Mononuclear cell (primary cell): ENCODE data around the gene NTM. TPM values are rescaled to one million over a fixed set of nuclear protein-coding genes. Genes with fewer than 3 reads are reported as not detected.
"Not testable (repeated sequence)": the region's sequence is repeated elsewhere in the genome, so short reads cannot be mapped to it uniquely, and the experiment has no call there.

Experiments
- H3K27me3 ChIP-seq: 2 replicates; pipeline ENCODE4 v1.6.0; 2011; ENCODE audit warnings: low read length, control low read depth; ENCODE audit not compliant: insufficient read depth
- H3K4me1 ChIP-seq: 2 replicates; pipeline ENCODE4 v1.5.1; 2011; ENCODE audit warnings: mild to moderate bottlenecking, low read length, control low read depth; ENCODE audit not compliant: insufficient read depth
- H3K4me3 ChIP-seq: 2 replicates; pipeline ENCODE4 v1.5.1; 2011; ENCODE audit warnings: mild to moderate bottlenecking, low read length, moderate library complexity
- H3K9me3 ChIP-seq: 2 replicates; pipeline ENCODE4 v1.5.1; 2011; ENCODE audit warnings: low read depth, mild to moderate bottlenecking, control low read depth, low read length
- total RNA-seq: library from RNA; depleted of rRNA; stranded (reverse); fragments of >200 nt; gene quantifications from one replicate; pipeline ENCODE4 v1.2.3, GENCODE V29; 2012

The NTM gene
- total RNA-seq, result not detected

GRCh38 chr11:131370090-131370751 lies at the start of gene NTM:
Gene NTM, plus strand, starts transcription at chr11:131370615.
- no peaks in the 10 kb centered on the region for H3K9me3 ChIP-seq
- H3K27me3 ChIP-seq, result peaks cover 8% of the 10 kb centered on the region
- no peaks in the 10 kb centered on the region for H3K4me1 ChIP-seq
- H3K4me3 ChIP-seq, result no peak within 1 kb of the TSS

GRCh38 chr11:131324921-131325570 lies 45.4 kb upstream of the NTM start:
- Histone ChIP-seq H3K9me3 (no peaks in the 10 kb centered on the region), H3K4me1 (no peaks in the 10 kb centered on the region), H3K4me3 (no peak overlapping the region), H3K27me3 (no peaks in the 10 kb centered on the region)

GRCh38 chr11:131326829-131327228 lies 43.6 kb upstream of the NTM start:
- H3K27me3 ChIP-seq, result no peaks in the 10 kb centered on the region
- no peaks in the 10 kb centered on the region for H3K9me3 ChIP-seq
- no peaks in the 10 kb centered on the region for H3K4me1 ChIP-seq
- H3K4me3 ChIP-seq, result no peak overlapping the region

GRCh38 chr11:131327421-131327820 lies 43.0 kb upstream of the NTM start:
- Histone ChIP-seq H3K4me1 (no peaks in the 10 kb centered on the region), H3K27me3 (no peaks in the 10 kb centered on the region), H3K4me3 (no peak overlapping the region), H3K9me3 (no peaks in the 10 kb centered on the region)

GRCh38 chr11:131328843-131329242 lies 41.6 kb upstream of the NTM start:
- Histone ChIP-seq H3K4me3 (no peak overlapping the region), H3K27me3 (no peaks in the 10 kb centered on the region)

GRCh38 chr11:131331010-131331409 lies 39.4 kb upstream of the NTM start:
- Histone ChIP-seq H3K27me3 (no peaks in the 10 kb centered on the region), H3K4me3 (no peak overlapping the region), H3K4me1 (no peaks in the 10 kb centered on the region), H3K9me3 (no peaks in the 10 kb centered on the region)

More at GRCh38 chr11:131328843-131329242, 41.6 kb upstream of the NTM start:
- Histone ChIP-seq H3K4me1 (no peaks in the 10 kb centered on the region), H3K9me3 (no peaks in the 10 kb centered on the region)

GRCh38 chr11:131331546-131331945 lies 38.9 kb upstream of the NTM start:
- Histone ChIP-seq H3K9me3 (no peaks in the 10 kb centered on the region), H3K4me3 (no peak overlapping the region), H3K4me1 (no peaks in the 10 kb centered on the region), H3K27me3 (no peaks in the 10 kb centered on the region)

GRCh38 chr11:131334601-131335000 lies 35.8 kb upstream of the NTM start:
- no peak overlapping the region for H3K4me3 ChIP-seq
- no peaks in the 10 kb centered on the region for H3K27me3 ChIP-seq
- H3K4me1 ChIP-seq, result no peaks in the 10 kb centered on the region
- no peaks in the 10 kb centered on the region for H3K9me3 ChIP-seq

GRCh38 chr11:131341900-131342299 lies 28.5 kb upstream of the NTM start:
- not testable (repeated sequence) for H3K4me3 ChIP-seq, H3K4me1 ChIP-seq, H3K9me3 ChIP-seq, H3K27me3 ChIP-seq

- not testable (repeated sequence) for H3K27me3 ChIP-seq, H3K9me3 ChIP-seq, H3K4me1 ChIP-seq, H3K4me3 ChIP-seq
Measured at GRCh38 chr11:131342442-131342841, 28.0 kb upstream of the NTM start.

GRCh38 chr11:131345406-131345805 lies 25.0 kb upstream of the NTM start:
- Histone ChIP-seq H3K4me3 (no peak overlapping the region), H3K4me1 (no peaks in the 10 kb centered on the region), H3K9me3 (no peaks in the 10 kb centered on the region), H3K27me3 (no peaks in the 10 kb centered on the region)

- H3K4me3 ChIP-seq, result no peak overlapping the region
- H3K4me1 ChIP-seq, result no peaks in the 10 kb centered on the region
- H3K9me3 ChIP-seq, result no peaks in the 10 kb centered on the region
- no peaks in the 10 kb centered on the region for H3K27me3 ChIP-seq
Measured at GRCh38 chr11:131349368-131350086, 20.9 kb upstream of the NTM start.

GRCh38 chr11:131350872-131351271 lies 19.5 kb upstream of the NTM start:
- no peak overlapping the region for H3K4me3 ChIP-seq
- H3K4me1 ChIP-seq, result no peaks in the 10 kb centered on the region
- H3K27me3 ChIP-seq, result no peaks in the 10 kb centered on the region
- H3K9me3 ChIP-seq, result no peaks in the 10 kb centered on the region

GRCh38 chr11:131351848-131352247 lies 18.6 kb upstream of the NTM start:
- Histone ChIP-seq H3K4me1 (no peaks in the 10 kb centered on the region), H3K27me3 (no peaks in the 10 kb centered on the region), H3K9me3 (no peaks in the 10 kb centered on the region), H3K4me3 (no peak overlapping the region)

- Histone ChIP-seq H3K9me3 (no peaks in the 10 kb centered on the region), H3K4me1 (no peaks in the 10 kb centered on the region), H3K27me3 (no peaks in the 10 kb centered on the region), H3K4me3 (no peak overlapping the region)
Measured at GRCh38 chr11:131353766-131354165, 16.6 kb upstream of the NTM start.
